SIG-M5 (cell line): ENCODE data around the gene TOP3B.
"Not testable (repeated sequence)": the region's sequence is repeated elsewhere in the genome, so short reads cannot be mapped to it uniquely, and the experiment has no call there.

Experiments
- DNase-seq: peaks from one replicate; lab custom pipeline; 2025; lab: John Stamatoyannopoulos, UW

The TOP3B gene

DNA sequence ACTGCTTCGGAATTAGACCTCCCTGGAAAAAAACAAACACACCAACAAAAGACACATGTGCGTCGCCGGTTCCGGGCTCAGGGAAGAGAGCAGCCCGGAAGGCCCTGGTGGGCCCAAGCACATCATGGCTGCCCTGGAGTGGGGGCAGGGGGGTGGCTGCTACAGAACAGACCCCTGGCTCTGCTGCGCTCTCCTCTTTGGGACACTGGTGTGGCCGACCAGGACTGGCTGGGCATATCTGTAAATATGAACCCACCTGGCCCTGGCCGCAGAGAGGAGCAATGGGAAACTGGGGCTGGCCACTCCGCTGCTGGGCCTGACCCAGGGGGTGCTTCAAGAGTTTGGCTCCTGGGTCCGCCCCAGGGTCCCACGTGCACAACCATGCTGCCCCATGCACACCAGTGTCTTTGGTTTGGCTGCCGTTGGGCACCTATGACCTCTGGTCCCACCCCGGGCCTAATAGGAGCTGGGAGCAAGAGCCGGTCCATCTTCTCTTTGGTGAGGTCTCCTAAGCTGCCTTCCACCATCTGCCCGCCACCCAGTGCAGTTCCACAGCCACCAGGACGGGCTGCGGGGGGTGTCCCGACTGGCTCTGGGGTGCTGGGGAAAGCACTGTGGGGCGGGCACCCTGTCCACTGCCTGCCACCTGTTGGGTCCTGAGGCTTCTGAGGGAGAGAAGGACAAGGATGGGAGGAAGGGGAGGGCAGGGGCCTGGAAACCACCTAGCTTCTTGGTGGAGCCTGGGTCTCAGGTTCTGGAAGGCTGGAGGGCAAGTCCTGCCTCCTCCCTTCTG is 60.0 kb downstream of the TOP3B start:
- DNase-seq: no peak

DNA sequence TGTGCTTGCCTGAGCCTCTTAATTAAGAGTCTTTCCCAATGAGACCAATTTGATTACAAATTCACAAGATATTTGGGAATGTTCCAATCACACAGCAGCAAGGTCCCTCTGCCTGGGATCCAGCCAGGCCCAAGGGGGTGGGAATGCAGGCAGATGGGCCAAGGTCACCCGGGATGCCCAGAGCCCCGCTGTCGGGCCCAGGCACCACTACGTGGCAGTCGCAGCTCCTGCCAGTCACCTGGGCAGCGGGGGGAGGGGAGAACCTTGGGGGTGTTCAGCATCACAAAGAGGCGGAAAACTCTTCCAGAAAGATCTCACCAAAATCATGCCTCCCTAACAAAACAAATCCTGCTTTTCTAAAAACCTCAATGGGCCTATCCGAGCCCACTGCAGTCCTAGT is 60.9 kb downstream of the TOP3B start:
- DNase-seq: no peak

DNA sequence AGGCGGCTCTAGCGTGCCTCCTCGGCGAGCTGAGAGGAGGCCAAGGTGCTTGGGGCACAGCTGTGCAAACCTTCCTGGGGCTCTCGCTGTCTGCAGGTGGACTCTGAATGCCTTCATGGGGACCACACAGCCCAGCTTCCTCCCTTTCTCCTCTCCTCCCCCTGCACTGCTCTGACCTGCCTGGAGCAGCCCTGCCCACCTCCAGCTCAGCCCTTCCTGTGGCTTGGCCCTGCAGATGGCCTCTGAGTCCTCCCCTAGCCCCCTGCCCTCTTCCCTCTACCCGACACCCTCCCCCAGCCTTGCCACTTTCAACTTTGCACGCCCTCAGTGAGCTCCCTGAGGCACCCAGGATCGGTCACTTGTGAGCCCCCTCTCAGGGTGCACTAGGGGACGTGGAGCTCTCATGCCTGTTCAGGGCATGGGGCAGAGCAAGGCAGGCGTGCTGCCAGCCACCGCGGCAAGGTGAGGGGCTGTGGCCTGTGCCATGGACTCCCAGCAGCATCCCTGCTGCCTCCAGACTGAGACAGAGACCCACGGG is 61.3 kb downstream of the TOP3B start:
- DNase-seq: no peak

DNA sequence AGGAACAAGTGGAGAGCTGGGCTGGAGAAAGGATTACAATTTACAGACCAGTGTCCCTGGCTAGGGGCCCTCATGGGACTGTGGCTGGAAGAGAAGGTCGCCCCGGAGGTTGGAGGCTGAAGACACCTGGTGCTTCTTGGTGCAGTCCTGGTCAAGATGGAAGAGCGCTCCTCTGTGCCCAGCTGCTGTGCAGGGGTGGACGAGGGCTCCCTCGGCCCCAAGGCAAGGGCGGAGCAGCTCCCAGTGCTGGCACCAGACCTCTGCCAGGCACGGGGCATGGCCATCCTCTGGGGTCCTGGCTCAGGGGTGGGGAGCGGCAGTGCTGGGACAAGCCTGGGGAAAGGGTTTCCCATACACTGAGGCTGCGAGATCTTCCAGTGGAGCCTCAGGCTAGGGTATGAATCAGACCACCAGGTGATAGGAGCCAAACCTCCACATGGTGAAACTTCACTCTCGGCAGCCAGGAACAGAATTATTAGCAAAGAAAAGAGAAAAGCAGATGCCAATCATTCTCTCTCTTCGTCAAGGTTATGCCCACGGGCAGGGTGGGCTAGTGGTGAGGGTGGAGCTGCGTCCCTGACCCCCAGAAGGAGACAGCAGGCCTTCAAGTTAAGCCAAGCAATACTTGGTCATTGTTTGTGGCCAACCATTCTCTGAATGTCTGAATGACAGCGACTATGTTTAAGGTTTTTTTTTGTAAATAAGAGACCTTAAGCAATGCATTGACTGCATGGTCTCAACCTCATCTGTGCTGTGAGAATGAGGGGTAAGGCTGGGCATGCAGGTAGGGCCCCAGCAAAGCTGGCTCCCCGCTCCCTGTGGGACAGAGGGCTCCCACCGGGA is 62.0 kb downstream of the TOP3B start:
- no peak for DNase-seq

DNA sequence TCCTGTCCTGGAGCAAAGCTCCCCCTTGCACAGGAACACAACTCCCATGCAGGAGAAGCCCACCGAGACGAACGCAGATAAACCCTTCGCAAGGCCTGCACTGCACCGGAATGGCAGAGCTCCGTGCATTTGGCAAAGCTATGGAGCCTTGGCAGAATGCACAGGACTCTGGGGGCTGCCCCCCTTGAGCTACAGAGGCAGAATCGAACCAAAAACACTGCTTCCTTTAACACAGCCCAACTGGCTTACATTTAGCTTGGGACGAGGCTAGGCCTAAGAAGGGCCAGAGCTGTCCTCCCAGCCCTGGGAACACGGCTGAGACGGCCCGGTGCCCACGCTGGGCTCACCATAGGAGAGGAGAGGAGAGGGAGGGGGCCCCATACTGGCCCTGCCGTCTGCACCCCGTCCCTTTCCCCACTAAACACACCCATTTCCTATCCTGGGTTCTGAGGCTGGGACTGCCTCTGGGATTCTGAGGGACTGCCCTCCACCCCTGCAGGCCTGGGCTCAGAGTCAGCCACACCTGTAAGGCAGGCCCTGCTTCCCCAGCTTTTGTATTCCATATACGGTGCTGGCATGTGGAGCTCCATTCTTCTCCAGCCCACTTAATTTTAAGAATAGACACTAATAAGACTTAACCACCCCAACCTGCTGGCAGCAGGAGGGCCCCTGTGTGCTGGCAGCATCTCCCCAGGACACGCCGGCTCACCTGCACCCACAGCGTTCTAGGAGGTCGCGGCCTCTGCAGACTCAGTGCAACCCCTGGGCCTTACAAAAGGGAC is 62.9 kb downstream of the TOP3B start:
- DNase-seq: no peak

DNA sequence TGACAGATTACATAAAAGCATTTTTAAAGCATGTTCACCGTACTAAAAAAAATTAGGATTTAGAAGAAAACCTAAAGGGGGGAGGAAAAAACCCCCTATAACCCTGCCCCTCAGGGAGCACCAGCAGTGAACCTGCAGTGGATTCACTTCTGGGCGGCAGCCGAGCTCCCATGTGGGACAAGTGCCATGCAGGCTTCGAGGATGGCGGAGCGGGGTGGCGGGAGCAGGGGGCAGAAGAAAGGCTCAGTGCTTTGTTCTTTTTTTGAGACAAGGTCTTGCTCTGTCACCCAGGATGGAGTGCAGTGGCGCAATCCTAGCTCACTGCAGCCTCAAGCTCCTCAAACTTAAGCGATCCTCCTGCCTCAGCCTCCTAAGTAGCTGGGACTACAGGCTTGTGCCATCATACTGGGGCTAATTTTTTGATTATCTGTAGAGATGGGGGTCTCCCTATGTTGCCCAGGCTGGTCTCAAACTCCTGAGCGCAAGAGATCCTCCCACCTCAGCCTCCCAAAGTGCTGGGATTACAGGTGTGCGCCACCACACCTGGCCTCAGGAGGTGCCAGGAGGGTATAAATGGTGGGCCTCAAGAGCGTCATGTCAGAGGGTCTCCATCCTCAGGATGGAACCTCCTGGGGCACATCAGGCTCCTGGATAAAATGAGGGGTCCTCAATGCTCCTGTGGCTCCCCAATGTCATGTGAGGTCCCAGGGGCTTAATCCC is 64.0 kb downstream of the TOP3B start:
- no peak for DNase-seq

DNA sequence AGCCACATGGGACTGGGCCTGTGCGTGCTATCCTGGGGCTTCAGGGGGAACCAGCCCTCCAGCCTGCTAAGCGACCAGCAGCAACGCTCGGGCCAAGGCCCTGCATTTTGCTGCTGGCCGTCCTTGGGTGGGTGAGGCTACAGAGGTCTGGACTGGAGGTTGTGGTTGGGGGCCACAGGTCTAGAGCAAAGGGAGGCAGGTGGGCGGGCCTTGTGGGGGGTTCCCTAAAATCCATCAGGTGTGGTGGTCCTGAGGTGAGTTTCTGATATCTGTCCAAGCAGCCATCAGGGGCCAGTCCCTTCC is 64.7 kb downstream of the TOP3B start:
- DNase-seq: no peak

DNA sequence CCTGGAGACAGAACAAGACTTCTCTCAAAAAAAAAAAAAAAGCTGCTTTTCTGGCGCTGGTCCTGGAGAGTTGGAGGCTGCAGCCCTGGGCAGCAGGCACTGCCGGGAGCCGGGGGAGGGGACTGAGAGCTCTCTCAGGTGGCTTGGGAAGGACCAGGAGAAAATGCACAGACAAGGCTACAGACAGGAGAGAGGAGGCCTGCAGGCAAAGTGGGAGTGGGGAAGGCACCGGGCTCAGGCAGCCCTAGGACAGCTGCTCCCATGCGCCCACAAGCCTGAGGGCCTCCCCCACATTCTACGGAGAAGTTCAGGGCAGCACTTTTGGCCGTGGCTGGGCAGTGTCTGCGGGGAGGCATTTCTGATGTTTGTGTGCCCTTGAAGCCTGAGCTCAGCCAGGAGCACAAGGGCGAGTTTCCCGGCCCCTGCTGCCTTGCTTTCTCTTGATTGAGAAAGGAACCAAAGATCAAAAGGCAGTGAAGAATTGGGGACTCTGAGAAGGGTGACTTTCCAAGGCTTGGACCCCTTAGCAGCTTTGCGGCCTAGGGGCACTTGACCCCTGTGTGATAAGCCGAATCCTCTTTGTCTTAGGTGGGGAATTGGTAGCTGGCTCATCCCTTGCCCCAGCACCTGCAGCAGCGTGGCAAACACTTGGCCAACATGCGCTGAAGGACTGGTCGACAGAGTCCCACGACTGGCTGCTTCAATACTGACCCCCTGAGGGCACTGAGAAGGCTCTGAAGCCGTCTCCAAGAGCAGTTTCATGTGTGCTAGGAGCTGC is 65.2 kb downstream of the TOP3B start:
- no peak for DNase-seq

DNA sequence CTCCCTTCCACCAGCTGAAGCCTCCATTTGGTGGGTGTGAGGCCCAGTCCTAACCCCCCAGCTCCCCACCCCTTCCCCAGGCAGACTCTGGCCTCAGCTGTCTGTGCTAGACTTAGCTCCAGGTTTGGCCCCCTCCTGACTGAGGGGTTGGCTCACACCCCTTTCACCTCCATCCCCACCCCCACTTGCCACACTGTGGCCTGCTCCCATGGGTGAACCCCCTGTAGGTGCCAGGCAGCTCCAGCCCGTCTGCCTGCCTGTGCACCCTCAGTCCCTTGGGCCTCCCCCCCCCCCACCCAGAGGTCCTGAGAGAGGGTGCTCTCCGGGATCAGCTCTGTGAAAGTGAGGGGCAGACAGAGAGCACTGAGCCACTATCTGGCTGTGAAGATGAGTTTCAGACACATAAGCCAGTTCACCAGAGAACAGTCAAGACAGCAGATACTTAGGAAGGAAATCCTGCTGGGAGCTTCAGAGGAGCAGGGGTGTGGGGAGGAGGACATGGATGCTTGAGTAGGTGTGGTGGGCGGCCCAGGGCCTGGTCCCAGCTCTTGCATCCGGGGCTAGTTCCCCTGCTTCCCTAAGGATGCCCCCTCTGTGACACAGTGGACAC is 66.2 kb downstream of the TOP3B start:
- DNase-seq: no peak

DNA sequence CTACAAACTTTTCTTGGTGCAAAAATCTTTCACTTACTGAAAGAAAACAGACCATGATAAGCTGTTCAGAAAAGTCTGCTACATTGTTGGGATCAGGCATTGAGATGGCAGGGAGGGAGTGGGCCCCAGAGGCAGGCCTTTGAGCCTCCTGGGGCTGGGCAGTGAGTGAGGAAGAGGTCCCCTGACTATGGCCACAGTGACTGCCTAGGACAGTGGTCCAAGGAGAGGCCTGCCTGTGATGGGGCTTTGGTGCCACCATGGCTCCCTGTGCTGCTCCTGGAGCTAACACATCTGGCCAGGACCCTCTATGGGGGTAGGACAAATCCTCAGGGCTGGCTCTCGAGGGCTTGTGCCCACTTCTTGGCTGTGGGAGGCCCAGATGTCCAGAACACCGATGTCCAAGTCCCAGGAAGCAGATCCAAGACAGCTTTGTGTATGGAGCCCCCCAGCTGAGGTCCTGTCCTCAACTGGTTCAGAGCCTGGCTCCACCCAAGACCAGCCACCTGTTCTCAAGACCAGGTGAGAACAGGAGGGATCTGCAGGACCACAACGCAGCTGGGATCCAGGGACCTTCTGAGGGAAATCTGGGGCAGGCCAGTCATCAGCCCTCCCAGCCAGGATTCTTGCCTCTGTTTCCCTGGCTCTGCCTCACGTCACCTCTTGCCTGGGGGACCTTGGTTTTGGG is 66.8 kb downstream of the TOP3B start:
- DNase-seq: no peak

DNA sequence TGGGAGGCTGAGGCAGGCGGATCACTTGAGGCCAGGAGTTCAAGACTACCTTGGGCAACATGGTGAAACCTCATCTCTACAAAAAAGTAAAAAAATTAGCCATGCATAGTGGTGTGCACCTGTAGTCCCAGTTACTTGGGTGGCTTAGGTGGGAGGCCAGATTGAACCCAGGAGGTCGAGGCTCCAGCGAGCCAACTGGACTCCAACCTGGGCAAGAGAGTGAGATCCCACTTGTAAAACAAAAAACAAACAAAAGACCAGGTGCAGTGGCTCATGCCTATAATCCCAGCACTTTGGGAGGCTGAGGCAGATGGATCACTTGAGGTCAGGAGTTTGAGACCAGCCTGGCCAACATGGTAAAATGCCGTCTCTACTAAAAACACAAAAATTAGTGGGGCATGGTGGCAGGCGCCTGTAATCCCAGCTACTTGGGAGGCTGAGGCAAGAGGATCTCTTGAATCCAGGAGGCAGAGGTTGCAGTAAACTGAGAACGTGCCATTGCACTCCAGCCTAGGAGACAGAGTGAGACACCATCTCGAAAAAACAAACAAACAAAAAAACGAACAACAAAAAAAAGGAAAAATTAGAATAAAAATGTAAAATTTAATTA is 68.4 kb downstream of the TOP3B start:
- DNase-seq: not testable (repeated sequence)

DNA sequence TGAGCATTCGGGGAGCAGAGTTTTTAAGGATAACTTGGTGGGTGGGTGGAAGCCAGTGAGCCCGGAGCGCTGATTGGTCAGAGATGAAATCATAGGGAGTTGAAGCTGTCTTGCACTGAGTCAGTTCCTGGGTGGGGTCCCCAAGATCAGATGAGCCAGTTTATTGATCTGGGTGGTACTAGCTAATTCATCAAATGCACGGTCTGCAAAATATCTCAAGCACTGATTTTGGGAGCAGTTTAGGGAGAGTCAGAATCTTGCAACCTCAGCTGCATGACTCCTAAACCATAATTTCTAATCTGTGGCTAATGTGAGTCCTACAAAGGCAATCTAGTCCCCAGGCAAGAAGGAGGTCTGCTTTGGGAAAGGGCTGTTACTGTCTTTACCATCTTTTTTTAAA is 72.2 kb downstream of the TOP3B start:
- DNase-seq: not testable (repeated sequence)

DNA sequence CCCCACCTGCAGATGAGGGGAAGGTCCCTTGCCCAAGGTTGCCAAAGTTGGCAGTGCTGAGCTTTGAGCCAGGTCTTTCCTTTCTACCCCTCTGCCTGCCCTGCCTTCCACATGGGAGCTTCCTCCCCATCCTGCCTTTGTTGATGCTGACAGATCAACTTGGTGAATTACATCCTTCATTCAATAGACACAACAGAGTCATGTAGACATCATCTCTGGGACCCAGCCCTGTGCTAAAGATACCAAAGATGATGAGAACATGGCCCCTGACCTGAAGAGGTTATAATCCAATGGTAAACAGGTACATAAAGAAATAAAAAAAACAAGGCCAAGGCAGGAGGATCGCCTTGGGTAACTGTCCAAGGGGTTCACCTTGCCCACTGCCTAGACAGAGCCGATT is 72.7 kb downstream of the TOP3B start:
- DNase-seq: no peak

DNA sequence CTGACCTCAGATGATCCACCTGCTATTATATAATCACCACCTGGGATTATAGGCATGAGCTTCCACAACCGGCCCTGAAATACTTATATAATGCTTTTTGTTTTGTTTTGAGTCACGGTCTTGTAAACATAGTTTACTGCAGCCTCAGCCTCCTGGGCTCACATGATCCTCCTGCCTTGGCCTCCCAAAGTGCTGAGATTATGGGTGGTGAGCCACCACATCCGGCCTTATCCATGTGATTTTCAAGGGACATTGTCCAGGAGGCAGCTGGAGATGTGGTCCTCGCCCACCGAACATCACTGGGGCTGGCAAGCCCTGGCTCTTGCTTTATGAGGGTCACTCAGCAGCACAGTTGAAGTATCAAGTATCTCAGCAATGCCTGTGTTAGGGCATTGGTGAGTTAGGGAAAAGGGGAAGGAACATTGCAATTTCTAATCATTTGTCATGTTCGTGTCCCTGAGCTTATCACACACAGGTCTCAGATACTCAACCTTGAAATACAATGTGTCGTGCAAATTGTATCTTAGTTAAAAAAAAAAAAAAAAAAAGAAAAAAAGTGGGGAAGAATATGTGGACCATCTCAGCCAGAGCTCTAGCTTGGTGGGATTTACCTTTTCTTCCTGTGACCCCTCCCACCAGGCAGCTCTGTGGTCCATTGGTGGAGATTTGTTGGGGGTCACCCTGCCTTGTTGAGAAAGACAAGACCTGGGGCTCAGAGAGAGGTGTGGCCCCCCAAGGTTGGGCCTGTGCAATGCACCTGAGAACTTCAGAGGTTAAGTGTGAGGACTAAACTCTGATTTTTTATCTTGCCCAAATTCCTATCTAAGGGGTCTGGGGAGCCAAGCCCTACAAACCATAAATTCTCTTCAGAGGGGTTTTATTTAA is 74.7 kb downstream of the TOP3B start:
- DNase-seq: no peak
